ENCODE data around the gene CCDC110. TPM values are rescaled to one million over a fixed set of nuclear protein-coding genes. Genes with fewer than 3 reads are reported as not detected.
A peak's percentile ranks its signal among the peaks of the same experiment; 100 is the strongest.

The CCDC110 gene
- total RNA-seq, 1 donor from 2014 or later: 0.99 TPM

DNA sequence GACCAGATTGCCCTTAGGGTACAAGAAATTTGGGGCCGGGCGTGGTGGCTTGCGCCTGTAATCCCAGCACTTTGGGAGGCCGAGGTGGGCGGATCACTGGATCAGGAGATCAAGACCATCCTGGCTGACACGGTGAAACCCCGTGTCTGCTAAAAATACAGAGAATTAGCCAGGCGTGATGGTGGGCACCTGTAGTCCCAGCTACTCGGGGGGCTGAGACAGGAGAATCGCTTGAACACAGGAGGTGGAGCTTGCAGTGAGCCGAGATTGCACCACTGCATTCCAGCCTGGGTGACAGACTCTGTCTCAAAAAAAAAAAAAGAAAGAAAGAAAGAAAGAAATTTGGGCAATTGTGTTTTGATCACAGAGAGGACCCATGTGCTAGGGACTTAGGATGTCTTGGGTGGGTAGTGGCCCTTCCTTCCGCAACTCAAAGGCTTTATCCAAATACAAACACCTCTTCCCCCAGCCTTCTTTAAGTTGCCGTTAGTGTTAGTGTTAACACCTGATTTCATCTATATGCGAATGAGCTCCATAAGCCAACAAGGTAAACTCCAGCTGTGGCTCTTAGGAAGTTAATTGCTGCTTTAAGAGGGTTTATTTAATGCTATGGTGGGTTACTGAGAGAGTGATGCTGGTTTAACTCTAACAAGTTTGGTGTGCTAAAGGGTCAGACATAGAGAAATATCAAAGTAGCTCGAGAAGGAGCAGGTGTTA lies 8.6 kb upstream of the CCDC110 start:
- DNase-seq: no peak
- intact Hi-C loops (cut with micrococcal nuclease): no loop called here
- peak; percentile 23 for ATAC-seq

DNA sequence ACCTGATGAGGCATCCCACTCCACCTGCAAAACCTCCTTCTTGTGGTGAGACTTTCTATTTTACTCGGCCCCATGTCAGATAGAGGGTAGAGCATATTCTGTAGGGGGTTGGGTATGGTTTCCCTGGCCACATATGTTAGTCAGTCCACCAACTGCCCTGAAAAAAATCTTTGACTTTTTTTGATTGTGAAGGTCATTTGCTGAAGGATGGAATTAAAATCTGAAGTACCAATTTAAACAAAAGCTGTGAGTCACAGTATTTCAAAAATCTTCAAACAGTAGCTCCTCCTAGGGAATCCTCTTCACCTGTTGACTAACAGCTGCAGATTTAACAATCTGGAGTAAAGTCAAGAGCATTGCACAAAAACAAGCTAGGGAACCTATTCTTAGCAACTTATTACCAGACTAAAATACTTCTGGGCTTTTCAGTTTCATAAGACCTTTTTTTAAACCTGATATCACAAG lies 8.0 kb upstream of the CCDC110 start:
- ATAC-seq (peak; percentile 54), DNase-seq (no peak)
- intact Hi-C loops (cut with micrococcal nuclease): no loop called here

DNA sequence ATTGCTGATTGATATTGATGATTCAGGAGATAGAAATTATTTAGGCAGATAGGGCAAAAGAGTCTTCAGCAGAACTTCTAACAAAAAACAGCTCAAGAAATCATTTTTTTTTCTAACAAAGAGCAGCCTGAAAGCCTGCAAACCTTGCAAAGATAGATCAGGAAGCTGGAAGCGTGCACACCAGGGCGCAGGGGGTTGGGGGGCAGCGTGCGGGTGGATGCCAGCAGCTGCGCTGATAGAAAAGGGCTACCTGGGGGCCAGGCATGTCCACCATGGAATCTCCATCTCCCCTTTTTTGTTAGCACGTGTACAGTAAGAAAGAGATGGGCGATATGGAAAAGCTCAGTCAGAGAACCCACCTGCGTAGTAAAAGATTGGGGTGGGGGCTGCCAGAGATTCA lies 1.7 kb upstream of the CCDC110 start:
- intact Hi-C loops (cut with micrococcal nuclease): loop anchor here (5.0 kb wide), 1 partner anchor 124 kb away; no protein-coding TSS in a partner anchor
- ATAC-seq (no peak), DNase-seq (no peak)

DNA sequence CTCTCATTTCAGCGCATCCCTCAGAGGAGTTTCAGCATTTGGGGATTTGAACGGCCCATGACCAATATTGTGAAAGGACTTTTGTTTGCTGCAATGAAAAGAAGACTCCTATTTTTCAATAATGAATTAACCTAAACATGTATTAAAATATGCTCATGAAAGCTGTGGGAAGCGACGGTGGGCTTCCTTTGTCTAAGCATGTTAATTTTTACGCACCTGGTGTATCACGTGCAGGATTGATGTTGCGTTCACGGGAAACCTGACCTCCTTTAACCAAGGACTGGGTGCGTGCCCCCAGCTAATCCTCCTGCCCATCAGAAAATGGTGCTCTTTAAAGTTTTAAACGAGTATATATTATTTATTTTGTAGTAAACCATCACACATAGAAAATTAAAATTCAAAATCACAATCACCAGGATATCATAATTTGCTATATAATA lies 590 bp upstream of the CCDC110 start:
- ATAC-seq (no peak), DNase-seq (no peak)
- intact Hi-C loops (cut with micrococcal nuclease): loop anchor here (5.0 kb wide), 1 partner anchor 125 kb away; no protein-coding TSS in a partner anchor

DNA sequence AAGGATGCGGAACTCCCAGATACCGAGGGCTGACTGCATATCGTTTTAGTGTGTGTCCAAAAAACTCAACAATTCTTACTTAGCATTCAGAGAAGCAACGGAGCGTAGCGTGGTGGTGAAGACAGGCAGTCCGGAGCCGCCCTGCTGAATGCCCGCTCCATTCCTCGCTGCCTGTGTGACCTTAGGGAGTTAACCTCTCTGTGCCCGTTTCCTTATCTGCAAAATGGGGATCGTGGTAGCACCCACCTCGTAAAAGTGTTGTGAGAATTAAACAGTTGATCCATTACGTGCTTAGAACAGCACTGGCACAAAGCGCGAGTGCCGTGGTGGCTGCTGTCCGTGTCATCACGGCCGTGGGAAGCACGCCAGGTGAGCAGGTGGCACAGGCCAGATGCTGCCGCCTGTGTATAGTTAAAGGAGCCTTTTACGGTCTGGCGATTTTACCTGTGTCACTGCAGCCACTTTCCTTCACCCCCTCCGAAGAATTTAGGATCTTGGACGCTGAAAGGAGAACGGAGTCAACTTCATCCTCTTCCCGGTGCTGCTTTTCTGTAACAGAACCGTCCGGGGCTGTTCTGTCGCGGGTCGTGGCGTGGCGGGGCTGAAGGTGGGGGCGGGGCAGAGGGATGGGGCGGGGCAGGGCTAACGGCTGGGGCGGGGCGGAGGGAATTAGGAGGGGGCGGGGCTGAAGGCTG lies 885 bp downstream of the CCDC110 start:
- intact Hi-C loops (cut with micrococcal nuclease): loop anchor here (5.0 kb wide), 1 partner anchor 127 kb away; no protein-coding TSS in a partner anchor
- DNase-seq: peak; percentile 82

DNA sequence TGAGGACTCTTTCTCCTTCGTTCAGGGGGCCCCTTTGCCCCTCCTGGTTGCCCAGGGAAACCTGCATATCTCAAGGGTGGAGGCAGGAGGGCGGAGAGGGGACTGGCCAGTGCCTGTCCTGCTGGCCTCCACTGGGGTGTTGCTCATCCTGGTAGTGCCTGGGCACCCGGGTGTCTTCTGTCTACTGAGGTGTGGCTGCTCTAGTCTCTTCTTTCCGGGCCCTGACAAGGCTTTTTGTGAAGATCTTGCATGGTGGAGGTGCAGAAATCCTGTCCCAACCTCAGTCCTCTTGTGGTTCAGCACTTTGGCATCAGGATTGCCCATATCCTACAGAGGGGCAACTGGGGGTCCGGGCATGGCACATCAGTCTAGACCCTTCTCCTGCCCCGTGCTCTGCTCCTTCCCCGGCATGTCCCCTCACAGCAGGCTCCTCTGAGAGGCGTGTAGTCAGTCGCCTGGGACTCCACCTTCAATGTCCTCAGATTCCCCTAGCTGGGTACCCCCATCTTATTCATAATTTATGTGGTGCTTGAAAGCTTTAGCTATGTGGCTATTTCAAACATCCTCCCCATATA lies 1.9 kb downstream of the CCDC110 start:
- ATAC-seq (no peak), DNase-seq (no peak)
- intact Hi-C loops (cut with micrococcal nuclease): loop anchor here (5.0 kb wide), 1 partner anchor 128 kb away; no protein-coding TSS in a partner anchor

More for the DNA sequence above, 885 bp downstream of the CCDC110 start:
- ATAC-seq: peak; percentile 8

DNA sequence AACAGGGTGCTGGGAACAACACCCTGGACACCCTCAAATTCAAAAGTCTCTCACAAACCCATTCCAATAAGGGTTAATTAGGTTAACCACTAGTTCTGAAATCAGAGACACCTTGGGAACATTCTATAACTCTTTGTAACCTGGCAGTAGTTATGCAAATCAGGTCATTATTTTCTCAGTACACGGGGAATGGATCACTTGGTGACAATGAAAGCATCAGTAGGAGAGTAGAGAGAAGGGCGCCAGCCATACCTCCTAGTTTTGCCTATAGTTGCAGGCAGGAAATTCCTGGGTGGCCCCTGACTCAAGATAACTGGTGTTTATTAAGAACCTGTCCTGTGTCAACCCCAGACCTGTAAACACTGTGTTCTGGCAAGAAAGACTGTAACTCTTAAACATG lies 2.5 kb downstream of the CCDC110 start:
- no peak for DNase-seq
- intact Hi-C loops (cut with micrococcal nuclease): no loop called here
- no peak for ATAC-seq

DNA sequence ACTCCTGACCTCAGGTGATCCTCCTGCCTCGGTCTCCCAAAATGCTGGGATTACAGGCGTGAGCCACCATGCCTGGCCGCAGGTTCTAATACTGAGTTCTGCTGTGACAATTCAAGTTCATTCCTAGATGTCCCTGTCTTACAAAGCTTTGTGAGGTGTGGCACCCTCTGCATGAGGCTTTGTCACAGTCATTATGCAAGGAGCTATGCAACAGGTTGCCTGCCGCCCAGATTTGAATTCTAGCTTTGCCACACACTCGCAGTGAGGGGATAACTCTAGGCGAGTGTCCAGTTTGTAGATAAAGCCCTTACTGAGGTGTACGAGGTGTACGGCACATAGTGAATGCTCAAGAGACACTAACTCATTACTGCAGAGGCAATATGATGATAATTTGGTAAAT lies 3.5 kb downstream of the CCDC110 start:
- intact Hi-C loops (cut with micrococcal nuclease): no loop called here
- no peak for ATAC-seq
- no peak for DNase-seq

DNA sequence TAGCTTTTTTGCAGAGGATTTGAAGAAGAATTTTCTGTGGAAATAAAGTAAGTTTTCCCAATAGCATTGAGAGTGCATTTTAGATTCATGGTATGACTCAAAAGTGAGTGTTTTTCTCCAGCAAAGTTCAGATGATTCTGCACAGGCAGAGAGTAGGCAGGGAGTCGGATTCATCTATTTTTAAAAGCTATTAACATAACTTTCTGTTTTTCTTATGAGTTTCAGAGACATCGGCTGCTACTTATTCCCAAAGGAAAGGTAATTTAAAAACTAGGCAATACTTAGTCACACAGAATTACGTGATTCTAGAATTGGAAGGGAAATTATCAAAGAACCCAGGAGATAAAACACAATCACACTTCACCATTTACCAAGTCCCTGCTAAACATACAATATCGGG lies 4.4 kb downstream of the CCDC110 start:
- ATAC-seq (no peak), DNase-seq (no peak)
- intact Hi-C loops (cut with micrococcal nuclease): no loop called here

DNA sequence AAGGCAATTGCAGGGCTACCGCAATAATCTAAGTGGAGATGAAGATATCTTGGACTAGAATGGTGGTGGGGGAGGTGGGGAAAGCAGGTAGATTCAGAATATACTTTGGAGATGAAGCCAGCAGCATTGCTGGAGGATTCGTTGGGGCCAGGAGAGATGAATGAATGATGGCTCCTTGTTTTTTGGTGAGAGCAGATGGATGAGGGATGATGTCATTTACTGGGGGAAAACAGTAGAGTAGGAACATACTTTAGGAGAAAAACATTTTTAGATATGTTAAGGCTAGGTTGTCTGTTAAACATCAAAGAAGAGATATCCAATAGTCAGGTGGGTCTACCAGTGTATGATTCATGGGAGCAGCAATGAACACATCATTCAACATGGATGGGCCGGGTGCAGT lies 5.8 kb downstream of the CCDC110 start:
- intact Hi-C loops (cut with micrococcal nuclease): no loop called here
- ATAC-seq: no peak
- DNase-seq: no peak

DNA sequence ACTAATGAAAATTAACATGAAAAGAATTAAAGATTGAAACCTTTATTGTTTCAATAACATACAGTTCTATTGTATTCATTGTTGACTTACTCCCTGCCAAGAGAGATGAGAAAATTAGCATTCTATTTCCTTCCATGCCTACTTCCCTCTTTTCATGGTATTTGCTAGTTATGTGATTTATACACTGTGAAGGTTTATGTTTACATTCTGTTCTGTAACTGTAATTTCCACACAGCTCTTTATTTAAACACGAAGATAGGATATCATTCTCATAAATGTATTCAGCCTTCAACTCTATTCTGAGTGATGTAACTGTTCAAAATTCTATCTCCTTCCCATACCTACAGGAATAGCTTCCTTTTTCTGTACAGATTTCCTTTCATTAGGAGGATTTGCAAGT lies 6.6 kb downstream of the CCDC110 start:
- no peak for ATAC-seq
- no peak for DNase-seq
- intact Hi-C loops (cut with micrococcal nuclease): no loop called here

DNA sequence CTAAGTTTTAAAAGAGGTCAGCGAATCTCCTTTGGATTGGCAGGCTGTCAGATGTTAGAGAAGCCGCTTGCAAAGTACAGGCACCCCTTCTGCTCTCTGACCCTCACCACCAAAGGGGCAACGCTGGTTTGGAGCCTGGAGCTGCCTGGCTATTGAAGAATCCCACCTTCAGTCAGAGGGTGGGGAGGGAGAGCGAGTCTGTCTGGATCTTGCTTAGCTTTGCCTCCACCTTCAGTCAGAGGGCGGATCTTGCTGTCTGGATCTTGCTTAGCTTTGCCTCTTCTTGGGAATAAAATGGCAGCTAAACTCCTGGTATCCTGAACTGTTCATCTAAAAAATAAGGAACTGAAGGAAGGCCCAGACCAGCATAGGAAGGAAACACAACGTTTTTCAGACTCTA lies 7.3 kb downstream of the CCDC110 start:
- intact Hi-C loops (cut with micrococcal nuclease): no loop called here
- DNase-seq: no peak
- no peak for ATAC-seq

DNA sequence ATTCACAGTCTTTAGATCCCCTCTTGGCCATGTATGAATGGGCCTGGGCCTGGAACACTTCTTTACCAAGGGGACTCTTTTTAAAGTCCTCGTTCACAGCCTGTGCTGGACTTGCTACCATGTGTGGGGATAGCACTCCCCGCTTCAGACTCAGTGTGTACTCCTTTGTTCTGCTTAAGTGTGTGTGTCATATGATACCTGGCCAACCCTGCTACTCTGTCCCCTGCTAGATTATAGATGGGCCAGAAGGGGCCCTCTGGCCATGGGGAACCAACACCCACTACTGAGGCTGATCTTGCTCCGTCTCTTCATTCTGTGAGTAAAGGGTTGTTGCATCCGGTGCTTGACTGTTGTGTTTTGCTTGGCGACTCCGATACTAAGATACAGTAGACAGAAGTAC lies 8.0 kb downstream of the CCDC110 start:
- no peak for DNase-seq
- intact Hi-C loops (cut with micrococcal nuclease): no loop called here
- ATAC-seq: no peak

DNA sequence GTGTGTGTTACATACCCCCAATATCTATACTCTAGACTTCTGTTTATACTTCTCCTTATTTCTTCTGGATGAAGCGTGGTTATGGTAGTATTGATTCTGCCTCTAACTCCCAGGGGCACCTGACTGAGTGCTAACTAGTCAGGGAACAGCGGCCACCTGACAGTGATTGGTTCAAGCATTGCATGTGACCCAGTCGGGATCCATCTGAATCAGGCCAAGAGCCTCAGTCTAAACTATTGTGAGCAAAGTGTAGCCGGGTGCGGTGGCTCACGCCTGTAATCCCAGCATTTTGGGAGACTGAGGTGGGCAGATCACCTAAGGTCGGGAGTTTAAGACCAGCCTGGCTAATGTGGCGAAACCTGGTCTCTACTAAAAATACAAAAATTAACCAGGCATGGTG lies 10.0 kb downstream of the CCDC110 start:
- ATAC-seq (no peak), DNase-seq (no peak)
- intact Hi-C loops (cut with micrococcal nuclease): no loop called here

DNA sequence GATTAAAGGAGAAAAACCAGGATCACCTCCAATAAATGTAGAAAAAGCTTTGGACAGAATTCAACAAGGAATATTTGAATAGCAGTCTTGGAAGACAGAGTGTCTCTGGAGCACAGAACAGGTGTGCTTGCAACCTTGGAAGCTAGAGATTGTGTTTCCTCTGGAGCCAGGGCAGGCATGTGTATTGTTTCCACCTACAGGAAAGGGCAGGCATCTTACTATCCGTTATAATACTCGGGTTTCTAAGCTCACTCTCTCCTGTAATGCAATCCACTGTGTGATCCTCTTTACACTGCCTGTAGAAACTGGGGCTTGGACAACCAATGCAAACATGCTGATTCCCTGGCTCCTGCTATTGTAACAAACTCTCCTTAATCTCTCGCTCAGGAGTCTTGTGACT lies 14.4 kb downstream of the CCDC110 start:
- no peak for DNase-seq
- no peak for ATAC-seq
- intact Hi-C loops (cut with micrococcal nuclease): no loop called here

DNA sequence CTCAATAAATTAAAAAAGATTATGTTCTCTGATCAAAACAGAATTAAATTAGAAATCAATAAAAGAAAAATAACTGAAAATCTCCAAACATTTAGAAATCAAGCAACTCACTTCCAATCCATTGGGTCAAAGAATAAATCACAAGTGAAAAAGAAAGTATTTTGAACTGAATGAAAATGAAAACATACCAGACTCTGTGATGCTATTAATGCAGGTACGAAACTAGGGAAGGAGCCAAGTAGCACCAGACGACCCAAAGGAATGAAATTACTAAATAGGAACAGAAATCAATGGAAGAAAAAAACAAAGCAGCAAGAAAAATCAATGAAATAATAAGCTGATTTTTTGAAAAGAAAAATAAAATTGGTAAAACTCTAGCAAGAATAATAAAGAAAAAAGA lies 15.4 kb downstream of the CCDC110 start:
- intact Hi-C loops (cut with micrococcal nuclease): no loop called here
- no peak for ATAC-seq
- DNase-seq: no peak

DNA sequence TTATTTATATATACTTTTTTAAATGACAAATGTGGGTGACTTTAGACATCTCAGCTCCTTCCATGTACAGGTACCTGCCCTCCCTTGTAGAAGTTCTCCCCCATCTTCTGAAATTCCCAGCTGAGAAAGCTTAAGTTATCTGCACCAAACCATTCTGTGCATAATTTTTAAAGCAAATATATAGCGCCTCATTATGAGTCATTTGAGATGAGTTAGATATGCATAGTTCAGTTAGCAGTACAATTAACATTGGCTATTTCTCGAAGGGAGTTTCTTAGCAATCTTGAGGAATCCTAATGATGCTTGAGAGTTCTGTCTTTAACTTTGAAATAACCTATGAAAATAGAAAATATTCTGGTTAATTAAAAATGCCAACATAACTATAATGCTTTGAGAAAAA lies 26.3 kb downstream of the CCDC110 start:
- no peak for ATAC-seq
- DNase-seq: no peak

DNA sequence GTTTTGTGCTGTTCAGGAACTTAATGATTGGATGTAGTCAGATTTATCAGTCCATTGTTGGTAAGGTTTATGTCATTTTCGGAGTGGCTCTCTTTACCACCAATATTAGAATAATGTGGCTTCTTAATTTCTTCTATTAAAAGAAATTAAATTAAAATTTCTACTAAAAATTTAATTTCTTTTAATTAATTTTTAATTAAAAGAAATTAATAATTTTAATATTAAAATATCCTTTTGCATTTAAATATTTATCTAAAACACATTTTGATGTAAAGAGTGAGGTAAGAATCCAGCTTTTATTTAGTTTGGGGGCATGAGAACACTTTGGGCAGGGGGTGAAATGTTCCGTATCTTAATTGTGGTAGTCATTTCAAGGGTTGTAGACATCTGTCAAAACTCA lies 30.1 kb downstream of the CCDC110 start:
- DNase-seq (no peak), ATAC-seq (no peak)
- intact Hi-C loops (cut with micrococcal nuclease): no loop called here

More for the DNA sequence above, 26.3 kb downstream of the CCDC110 start:
- intact Hi-C loops (cut with micrococcal nuclease): no loop called here

DNA sequence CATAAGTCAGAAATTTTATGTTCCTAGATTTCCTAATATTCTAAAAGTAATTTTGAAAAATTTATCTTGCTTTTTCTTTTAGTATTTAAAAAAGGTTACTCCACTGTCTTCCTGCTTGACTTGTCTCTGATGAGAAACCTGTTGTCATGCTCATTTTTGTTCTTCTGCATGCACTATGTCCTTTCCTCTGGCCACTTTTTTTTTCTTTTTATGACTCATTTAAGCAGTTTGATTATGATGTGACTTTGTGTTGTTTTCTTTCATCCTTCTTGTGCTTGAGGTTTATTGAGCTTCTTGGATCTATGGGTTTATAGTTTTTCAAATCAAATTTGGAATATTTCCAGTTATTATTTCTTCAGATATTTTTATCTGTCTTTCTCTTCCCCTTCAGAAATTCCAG lies 33.7 kb downstream of the CCDC110 start:
- DNase-seq (no peak), ATAC-seq (no peak)
- intact Hi-C loops (cut with micrococcal nuclease): no loop called here

DNA sequence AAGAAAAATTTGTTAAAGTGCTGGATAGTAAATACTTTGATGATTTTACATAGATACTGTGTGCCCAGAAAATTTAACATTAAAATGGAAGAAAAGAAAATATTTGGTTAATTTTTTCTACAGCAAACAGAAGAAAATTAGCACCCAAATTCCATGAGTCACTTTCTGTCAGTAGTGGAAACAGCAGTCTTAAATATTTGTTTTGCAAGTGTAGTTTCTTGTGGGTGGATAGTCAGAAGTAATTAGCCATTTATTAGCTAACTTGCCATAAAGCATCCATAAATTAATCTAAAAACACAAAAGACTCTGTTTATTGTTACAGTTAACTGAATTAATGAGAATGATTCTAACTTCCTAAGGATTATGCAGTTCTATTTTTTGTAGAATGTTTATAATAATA lies 36.1 kb downstream of the CCDC110 start:
- DNase-seq: no peak
- intact Hi-C loops (cut with micrococcal nuclease): no loop called here
- no peak for ATAC-seq

All from left ventricle myocardium superior (tissue), 1 donor.